SK-N-MC (cell line): ENCODE data around the gene GPR33.

ENCODE experiments used
- EZH2 ChIP-seq: fragments of 200-600 bp; sonication (generic); IDR thresholded peaks from one replicate; pipeline ENCODE4 v1.6.1; 2017; ENCODE audit warnings: antibody characterized with exemption
- POLR2AphosphoS5 ChIP-seq: IDR thresholded peaks from 2 replicates; pipeline ENCODE4 v1.6.1; 2012; ENCODE audit warnings: mild to moderate bottlenecking, low read depth, low read length, borderline replicate concordance

GRCh38 chr14:31527087-31527486, 39.2 kb upstream of the GPR33 start:
- TF ChIP-seq EZH2 (no peak), POLR2AphosphoS5 (no peak)
